Ishikawa (cell line): ENCODE data around the gene TMEM19.

ENCODE experiments used
- CREB1 ChIP-seq: IDR thresholded peaks from 2 replicates; pipeline ENCODE4 v1.6.1; 2012; ENCODE audit warnings: low read depth
- EGR1 ChIP-seq: IDR thresholded peaks from 2 replicates; pipeline ENCODE4 v1.6.1; 2012
- EP300 ChIP-seq: IDR thresholded peaks from 2 replicates; pipeline ENCODE4 v1.6.1; 2012; ENCODE audit warnings: borderline replicate concordance
- MAX ChIP-seq: IDR thresholded peaks from 2 replicates; pipeline ENCODE4 v1.6.1; 2012
- NFIC ChIP-seq: IDR thresholded peaks from 2 replicates; pipeline ENCODE4 v1.6.1; 2012
- RAD21 ChIP-seq: IDR thresholded peaks from 2 replicates; pipeline ENCODE4 v1.6.1; 2012; ENCODE audit warnings: low read depth
- REST ChIP-seq: IDR thresholded peaks from 2 replicates; pipeline ENCODE4 v1.6.1; 2012; ENCODE audit warnings: low read depth, mild to moderate bottlenecking
- TAF1 ChIP-seq: IDR thresholded peaks from 2 replicates; pipeline ENCODE4 v1.6.1; 2012; ENCODE audit warnings: low read depth, mild to moderate bottlenecking
- TCF12 ChIP-seq: IDR thresholded peaks from 2 replicates; pipeline ENCODE4 v1.6.1; 2012; ENCODE audit warnings: low read depth
- TEAD4 ChIP-seq: IDR thresholded peaks from 2 replicates; pipeline ENCODE4 v1.6.1; 2012
- YY1 ChIP-seq: IDR thresholded peaks from 2 replicates; pipeline ENCODE4 v1.6.1; 2012; ENCODE audit warnings: low read depth
- ZBTB7A ChIP-seq: IDR thresholded peaks from 2 replicates; pipeline ENCODE4 v1.6.1; 2012; ENCODE audit warnings: low read depth

- TF ChIP-seq YY1 (no peak), EP300 (no peak), MAX (no peak), RAD21 (no peak), ZBTB7A (no peak), TCF12 (no peak), REST (no peak), TEAD4 (no peak), NFIC (no peak), TAF1 (no peak), EGR1 (no peak), CREB1 (no peak)
These were observed 57.1 kb downstream of the TMEM19 start for GRCh38 chr12:71742998-71743397.
